Fibroblast of lung (primary cell): ENCODE data around the gene TP63.

Source experiments
- CTCF ChIP-seq, 2 donors: IDR thresholded peaks in 1 of 2; conservative IDR thresholded peaks in 1 of 2; 1 replicate in 1 of 2; 2 replicates in 1 of 2; pipeline ENCODE4 v1.5.1; 2011 to 2012; ENCODE audit warnings: low read length in 2 of 2, control low read depth in 1 of 2, inconsistent platforms in 1 of 2, low read depth in 1 of 2, mild to moderate bottlenecking in 1 of 2
- EZH2 ChIP-seq: IDR thresholded peaks from 2 replicates; pipeline ENCODE4 v1.5.1; 2012; ENCODE audit warnings: low read length, control low read depth, mild to moderate bottlenecking; ENCODE audit errors: missing control alignments

DNA sequence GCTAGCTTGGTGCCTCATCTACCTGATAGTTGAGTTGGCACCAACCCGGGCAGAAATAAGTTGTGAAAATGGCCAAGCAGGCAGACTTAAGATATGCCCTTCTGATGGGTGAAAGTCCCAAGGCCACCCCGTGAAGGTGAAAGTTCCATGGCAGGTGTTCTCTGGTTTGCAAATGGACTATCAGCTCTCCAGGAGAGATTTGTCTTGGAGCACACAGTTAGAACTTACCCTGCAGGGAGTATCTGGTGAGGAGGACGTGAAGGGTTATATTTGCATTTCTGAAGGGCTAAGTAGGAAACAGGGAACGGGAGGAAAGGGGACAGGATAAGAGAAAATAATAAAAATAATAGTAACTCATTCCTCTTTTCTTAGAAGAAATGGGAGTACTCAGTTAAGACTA is 220.5 kb downstream of the TP63 start:
- no peak for TF ChIP-seq EZH2
- TF ChIP-seq CTCF (conservative IDR thresholded peaks at IDR 0.05 in 1 of 2, IDR thresholded peaks at IDR 0.05 in 1 of 2; ENCODE audit: low read depth in 1 of 2, low read length in 2 of 2), result no peak
